ENCODE results near the gene MYCBP. TPM values are rescaled to one million over a fixed set of nuclear protein-coding genes. Genes with fewer than 3 reads are reported as not detected.

MYCBP gene
- 10.2 and 15.1 TPM in 2 replicates for total RNA-seq

GRCh38 chr1:38873027-38873969 lies at the start of gene MYCBP:
Gene MYCBP (minus strand): TSS chr1:38873348. CDS start chr1:38873305, 43 bp downstream.

GRCh38 chr1:38881487-38881886 lies 8.3 kb upstream of the MYCBP start, which contains the start of gene GJA9:
Gene GJA9 (minus strand): TSS chr1:38881587. CDS start chr1:38876098, 5,489 bp downstream.

GRCh38 chr1:38859561-38860453 lies 13.3 kb downstream of the MYCBP start, which contains the start of gene RRAGC:
Gene RRAGC (minus strand): TSS chr1:38859772. CDS start chr1:38859646, 126 bp downstream.

Small RNAs within 50 kb of the gene (small RNA-seq; reads per million reads assigned to genes)
- not detected for gene GJA9-MYCBP

Other genes with a start within 250 kb of the MYCBP start
- gene RRAGC, start 13.6 kb downstream of the MYCBP start, total RNA-seq: 9.0 and 9.3 TPM in 2 replicates
- gene GJA9, start 8.2 kb upstream of the MYCBP start, total RNA-seq: 0.11 TPM in 1 of 2 replicates, not detected in the other
- gene RHBDL2, start 68.5 kb upstream of the MYCBP start, total RNA-seq: 0.11 and 0.79 TPM in 2 replicates
- 36.5 and 39.9 TPM in 2 replicates for gene AKIRIN1, start 117.9 kb upstream of the MYCBP start, total RNA-seq
- gene NDUFS5, start 153.0 kb upstream of the MYCBP start, total RNA-seq: 243 and 274 TPM in 2 replicates

All from placental epithelial cell (primary cell).